Thoracic aorta (tissue), 2 donors: ENCODE data around the gene CUL2. TPM values are rescaled to one million over a fixed set of nuclear protein-coding genes. Genes with fewer than 3 reads are reported as not detected.
A peak's percentile ranks its signal among the peaks of the same experiment; 100 is the strongest.

Experiments used
- ATAC-seq: fragments of 150-250 bp; one replicate; pipeline ENCODE4 v1.8.0; 2017; ENCODE audit warnings: low read depth; ENCODE audit not compliant: insufficient number of reproducible peaks, low FRiP score
- DNase-seq: peaks from one replicate; pipeline ENCODE4 v3.0.0-alpha.2; 2020; ENCODE audit warnings: low spot score
- H3K27ac ChIP-seq, 2 donors: fragments of 200-600 bp; sonication (generic); 1 replicate in 1 of 2; 2 replicates in 1 of 2; pipeline ENCODE4 v1.5.1; 2016; ENCODE audit warnings: mild to moderate bottlenecking in 2 of 2, moderate library complexity in 2 of 2
- H3K27me3 ChIP-seq: fragments of 200-600 bp; sonication (generic); replicated peaks from 2 replicates; pipeline ENCODE4 v1.6.0; 2016; ENCODE audit warnings: mild to moderate bottlenecking; ENCODE audit not compliant: insufficient read depth
- H3K36me3 ChIP-seq: fragments of 200-600 bp; sonication (generic); one replicate; pipeline ENCODE4 v1.5.1; 2016
- H3K4me1 ChIP-seq, 2 donors: fragments of 200-600 bp; sonication (generic); 1 replicate in 1 of 2; 2 replicates in 1 of 2; pipeline versions ENCODE4 v1.5.1 to v1.6.0; 2016; ENCODE audit warnings: low read depth in 2 of 2, mild to moderate bottlenecking in 1 of 2; ENCODE audit not compliant: control insufficient read depth in 1 of 2
- H3K4me3 ChIP-seq: fragments of 200-600 bp; sonication (generic); 2 replicates; pipeline ENCODE4 v1.5.1; 2016; ENCODE audit warnings: mild to moderate bottlenecking
- H3K9me3 ChIP-seq: fragments of 200-600 bp; sonication (generic); 2 replicates; pipeline ENCODE4 v1.5.1; 2016
- total RNA-seq, 2 donors: library from RNA; depleted of rRNA; stranded (reverse); fragments of >200 nt; gene quantifications; one replicate each; pipeline versions ENCODE4 v1.1.0 to v1.2.3, GENCODE V29; 2016
- TF ChIP-seq, protein P1 (sequence below): fragments of 200-600 bp; sonication (generic); IDR thresholded peaks from one replicate; pipeline ENCODE4 v1.5.1; 2019; ENCODE audit warnings: antibody characterized with exemption

Gene CUL2
- total RNA-seq, result 10 to 100 TPM in 1 of 2 donors, 1 to 10 TPM in 1; 9.6 to 11.8 TPM

DNA sequence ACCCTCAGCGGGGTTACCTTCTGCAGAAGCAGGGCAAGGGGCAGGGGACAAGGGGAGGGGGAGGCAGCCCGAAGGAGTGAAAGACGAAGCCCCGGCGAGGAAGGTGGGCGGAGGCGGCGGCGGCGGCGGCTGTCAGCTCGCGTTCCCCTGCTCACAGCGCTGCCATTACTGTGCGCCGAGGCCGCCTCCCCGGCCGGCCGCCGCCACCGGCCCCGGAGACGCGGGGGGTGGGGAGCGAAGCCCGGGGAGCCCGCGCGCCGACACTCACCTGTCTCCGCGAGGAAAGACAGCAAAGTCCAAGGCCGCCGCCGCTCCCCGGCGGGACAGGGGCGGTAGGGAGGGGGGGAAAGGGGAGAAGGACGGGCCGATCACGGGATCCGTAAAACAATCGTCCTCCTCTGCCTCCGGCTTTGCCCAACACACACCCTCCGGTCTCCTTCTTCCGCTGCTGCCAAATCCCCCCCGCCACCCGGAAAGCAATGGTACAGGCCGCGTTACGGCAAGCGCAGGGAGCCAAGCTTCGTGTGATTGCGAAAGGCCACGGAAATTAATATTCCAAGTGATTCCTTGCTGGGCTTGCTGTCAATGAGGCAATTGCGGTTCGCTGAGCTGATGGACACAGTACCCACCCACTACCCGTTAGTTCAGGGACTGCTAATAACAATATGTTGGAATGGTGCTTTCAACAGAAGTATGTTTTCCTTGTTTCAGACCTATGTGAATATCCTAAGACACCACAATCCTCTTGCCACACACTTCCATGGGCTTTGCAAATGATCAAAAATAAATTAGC lies at the start of gene CUL2:
TSS of gene CUL2 (minus strand) at position 180 of the 793 bp plus-strand sequence. CDS start 19,024 bp downstream, outside the sequence.
- Histone ChIP-seq H3K4me1 (peaks cover 27 to 49% of the 10 kb centered on the region in 2 donors), H3K27ac (peak within 1 kb of the TSS; percentile 86 to 93), H3K4me3 (peak within 1 kb of the TSS; percentile 97), H3K9me3 (no peaks in the 10 kb centered on the region), H3K27me3 (no peaks in the 10 kb centered on the region), H3K36me3 (no peaks in the 10 kb centered on the region)
- peak; percentile 89 for ATAC-seq
- TF ChIP-seq, protein P1, sequence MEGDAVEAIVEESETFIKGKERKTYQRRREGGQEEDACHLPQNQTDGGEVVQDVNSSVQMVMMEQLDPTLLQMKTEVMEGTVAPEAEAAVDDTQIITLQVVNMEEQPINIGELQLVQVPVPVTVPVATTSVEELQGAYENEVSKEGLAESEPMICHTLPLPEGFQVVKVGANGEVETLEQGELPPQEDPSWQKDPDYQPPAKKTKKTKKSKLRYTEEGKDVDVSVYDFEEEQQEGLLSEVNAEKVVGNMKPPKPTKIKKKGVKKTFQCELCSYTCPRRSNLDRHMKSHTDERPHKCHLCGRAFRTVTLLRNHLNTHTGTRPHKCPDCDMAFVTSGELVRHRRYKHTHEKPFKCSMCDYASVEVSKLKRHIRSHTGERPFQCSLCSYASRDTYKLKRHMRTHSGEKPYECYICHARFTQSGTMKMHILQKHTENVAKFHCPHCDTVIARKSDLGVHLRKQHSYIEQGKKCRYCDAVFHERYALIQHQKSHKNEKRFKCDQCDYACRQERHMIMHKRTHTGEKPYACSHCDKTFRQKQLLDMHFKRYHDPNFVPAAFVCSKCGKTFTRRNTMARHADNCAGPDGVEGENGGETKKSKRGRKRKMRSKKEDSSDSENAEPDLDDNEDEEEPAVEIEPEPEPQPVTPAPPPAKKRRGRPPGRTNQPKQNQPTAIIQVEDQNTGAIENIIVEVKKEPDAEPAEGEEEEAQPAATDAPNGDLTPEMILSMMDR, result no peak
- DNase-seq, result peak; percentile 73

DNA sequence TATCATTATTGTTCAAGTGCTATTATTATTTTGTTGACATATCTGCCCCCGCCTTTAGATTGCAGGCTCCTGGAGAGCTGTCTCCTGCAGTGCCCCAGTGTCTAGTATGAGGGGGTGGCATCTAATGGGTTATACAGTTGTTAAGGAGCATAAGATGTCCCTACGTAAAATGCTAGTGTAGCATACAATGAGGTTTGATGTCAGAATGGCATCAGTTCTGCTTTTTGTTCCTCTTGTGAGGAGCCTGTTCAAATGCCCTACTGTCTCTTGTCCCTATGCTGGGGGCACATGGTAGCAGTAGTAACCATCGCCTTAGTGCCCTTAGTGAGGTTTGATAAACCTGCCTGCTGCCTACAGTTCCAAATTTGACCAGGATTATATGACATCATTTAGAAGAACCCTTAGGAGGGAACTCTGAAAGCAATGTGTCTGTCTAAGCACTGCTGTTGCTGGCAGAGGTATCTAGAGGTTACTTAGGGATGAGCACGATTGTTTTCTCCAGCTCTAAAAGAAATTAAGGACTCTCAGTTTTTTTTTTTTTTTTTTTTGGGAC lies 46.2 kb upstream of the CUL2 start:
- H3K27me3 ChIP-seq, result no peaks in the 10 kb centered on the region
- H3K4me1 ChIP-seq, result peaks cover 5 to 7% of the 10 kb centered on the region in 2 donors
- H3K4me3 ChIP-seq, result no peak overlapping the region
- no peak overlapping the region for H3K27ac ChIP-seq
- no peaks in the 10 kb centered on the region for H3K36me3 ChIP-seq
- no peaks in the 10 kb centered on the region for H3K9me3 ChIP-seq
- TF ChIP-seq, protein P1, result no peak
- no peak for ATAC-seq
- DNase-seq, result no peak

DNA sequence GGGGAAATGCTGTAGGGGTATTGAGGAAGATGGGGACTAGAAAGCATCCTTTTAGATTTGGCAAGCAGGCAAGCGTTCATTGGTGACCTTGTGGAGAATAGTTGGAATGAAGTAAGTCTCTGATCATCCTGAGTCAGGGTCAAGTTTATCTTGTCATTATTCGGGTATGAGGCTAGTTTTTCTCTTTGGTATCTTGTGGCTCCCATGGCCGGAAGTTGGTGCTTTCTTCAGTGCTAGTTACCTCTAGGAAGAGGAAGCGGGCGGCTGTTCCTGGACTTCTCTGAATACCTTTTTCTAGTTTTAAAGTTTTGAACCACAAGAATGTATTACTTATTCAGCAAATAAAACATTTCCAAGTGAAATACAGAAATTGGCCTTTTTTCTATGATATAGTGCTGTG lies 45.7 kb upstream of the CUL2 start:
- no peak for DNase-seq
- Histone ChIP-seq H3K4me1 (peaks cover 9 to 11% of the 10 kb centered on the region in 2 donors), H3K27me3 (no peaks in the 10 kb centered on the region), H3K9me3 (no peaks in the 10 kb centered on the region), H3K27ac (no peak overlapping the region), H3K4me3 (no peak overlapping the region), H3K36me3 (no peaks in the 10 kb centered on the region)
- TF ChIP-seq, protein P1, result no peak
- ATAC-seq, result no peak

DNA sequence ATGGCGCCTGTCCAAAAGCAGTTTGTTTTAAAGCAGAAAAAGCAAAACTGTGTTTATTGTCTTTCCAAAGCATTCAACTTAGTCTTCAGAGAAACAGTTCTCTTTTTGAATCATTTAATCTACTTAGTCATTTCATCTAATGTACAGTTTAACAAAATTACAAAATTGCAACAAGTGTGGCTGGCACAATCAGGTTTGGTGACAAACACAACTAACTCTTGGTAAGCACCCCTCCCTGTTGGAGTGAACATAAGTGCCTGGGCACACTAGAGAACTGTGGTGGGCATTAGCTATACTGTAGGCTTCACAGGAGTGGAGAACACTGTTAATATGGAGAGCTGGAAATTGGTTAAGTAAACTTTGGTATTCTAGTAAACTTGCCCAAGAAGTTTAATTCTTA lies 43.4 kb upstream of the CUL2 start:
- Histone ChIP-seq H3K27ac (no peak overlapping the region), H3K9me3 (no peaks in the 10 kb centered on the region), H3K4me3 (no peak overlapping the region), H3K36me3 (no peaks in the 10 kb centered on the region), H3K27me3 (no peaks in the 10 kb centered on the region), H3K4me1 (peaks cover 15 to 22% of the 10 kb centered on the region in 2 donors)
- TF ChIP-seq, protein P1, result no peak
- DNase-seq, result no peak
- no peak for ATAC-seq

DNA sequence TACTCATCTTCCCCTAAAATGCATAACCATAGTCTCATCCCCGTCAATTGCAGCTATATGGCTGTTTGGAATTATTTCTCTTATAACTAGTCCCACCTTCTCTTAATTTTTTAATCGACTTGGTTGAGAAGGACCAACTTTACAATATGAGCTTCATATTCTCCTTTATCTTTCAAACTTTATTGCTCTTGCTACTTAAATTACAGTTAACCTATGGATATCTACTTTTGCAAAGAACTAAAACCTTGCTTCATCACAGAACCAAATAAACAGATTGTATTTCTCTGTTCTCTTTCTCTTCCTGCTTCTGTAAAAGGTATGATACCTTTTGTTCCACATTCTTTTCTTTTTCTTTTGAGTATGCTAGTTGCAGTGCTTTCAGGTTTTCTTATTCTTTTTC lies 42.6 kb upstream of the CUL2 start:
- no peaks in the 10 kb centered on the region for H3K36me3 ChIP-seq
- no peaks in the 10 kb centered on the region for H3K9me3 ChIP-seq
- no peaks in the 10 kb centered on the region for H3K27me3 ChIP-seq
- DNase-seq (no peak), ATAC-seq (no peak)
- H3K27ac ChIP-seq, result no peak overlapping the region
- peaks cover 15 to 30% of the 10 kb centered on the region in 2 donors for H3K4me1 ChIP-seq
- TF ChIP-seq, protein P1, result no peak
- no peak overlapping the region for H3K4me3 ChIP-seq
